ENCODE data around the gene C4orf50. TPM values are rescaled to one million over a fixed set of nuclear protein-coding genes. Genes with fewer than 3 reads are reported as not detected.

C4orf50 gene
- total RNA-seq, 1 donor from 2014 or later: not detected

GRCh38 chr4:6050551-6050950, 32.3 kb upstream of the C4orf50 start:
- no peak for DNase-seq (ENCODE audit: low read depth)
- no peak overlapping the region for H3K4me3 ChIP-seq (ENCODE audit: low read depth, low read length)

GRCh38 chr4:6049985-6050384, 31.8 kb upstream of the C4orf50 start:
- no peak for TF ChIP-seq CTCF (conservative IDR thresholded peaks at IDR 0.05; ENCODE audit: low read depth, low read length)
- DNase-seq (ENCODE audit: low read depth): no peak

More at GRCh38 chr4:6050551-6050950, 32.3 kb upstream of the C4orf50 start:
- no peak for TF ChIP-seq CTCF (conservative IDR thresholded peaks at IDR 0.05; ENCODE audit: low read depth, low read length)

GRCh38 chr4:6049278-6049677, 31.0 kb upstream of the C4orf50 start:
- DNase-seq (ENCODE audit: low read depth): no peak
- no peak for TF ChIP-seq CTCF (conservative IDR thresholded peaks at IDR 0.05; ENCODE audit: low read depth, low read length)
- H3K4me3 ChIP-seq (ENCODE audit: low read depth, low read length): no peak overlapping the region

More at GRCh38 chr4:6049985-6050384, 31.8 kb upstream of the C4orf50 start:
- no peak overlapping the region for H3K4me3 ChIP-seq (ENCODE audit: low read depth, low read length)

- no peak for TF ChIP-seq CTCF (conservative IDR thresholded peaks at IDR 0.05; ENCODE audit: low read depth, low read length)
- no peak overlapping the region for H3K4me3 ChIP-seq (ENCODE audit: low read depth, low read length)
- no peak for DNase-seq (ENCODE audit: low read depth)
Measured at GRCh38 chr4:6048537-6048936, 30.3 kb upstream of the C4orf50 start.

GRCh38 chr4:6047130-6047673, 29.0 kb upstream of the C4orf50 start:
- TF ChIP-seq CTCF (conservative IDR thresholded peaks at IDR 0.05; ENCODE audit: low read depth, low read length): no peak
- H3K4me3 ChIP-seq (ENCODE audit: low read depth, low read length): no peak overlapping the region
- DNase-seq (ENCODE audit: low read depth): no peak

GRCh38 chr4:6046526-6047129, 28.4 kb upstream of the C4orf50 start:
- no peak for TF ChIP-seq CTCF (conservative IDR thresholded peaks at IDR 0.05; ENCODE audit: low read depth, low read length)
- H3K4me3 ChIP-seq (ENCODE audit: low read depth, low read length): no peak overlapping the region
- no peak for DNase-seq (ENCODE audit: low read depth)

- no peak overlapping the region for H3K4me3 ChIP-seq (ENCODE audit: low read depth, low read length)
- no peak for DNase-seq (ENCODE audit: low read depth)
- no peak for TF ChIP-seq CTCF (conservative IDR thresholded peaks at IDR 0.05; ENCODE audit: low read depth, low read length)
Measured at GRCh38 chr4:6044805-6045204, 26.6 kb upstream of the C4orf50 start.
